ENCODE data around the gene PTHLH.

The PTHLH gene

DNA sequence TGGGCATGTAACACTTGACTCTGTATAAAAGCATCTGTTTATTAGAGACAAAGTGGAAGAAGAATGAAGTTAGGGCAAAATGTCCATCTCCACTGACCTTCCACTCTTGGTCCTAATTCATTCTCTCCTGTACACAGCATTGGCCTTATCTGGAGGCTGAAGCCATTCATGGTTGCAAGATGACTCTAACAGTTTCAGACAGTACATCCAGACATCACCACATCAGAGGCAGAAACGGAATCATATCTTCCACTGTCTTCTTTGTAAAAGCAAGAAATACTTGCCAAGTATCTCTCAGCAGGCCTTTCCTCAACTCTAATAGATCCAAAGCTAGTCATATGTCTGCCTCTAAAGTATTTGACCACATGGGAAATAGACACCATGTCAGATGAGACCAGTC, 41.1 kb downstream of the PTHLH start:
- no peak for DNase-seq

- no peak for DNase-seq
These were observed 45.2 kb downstream of the PTHLH start for GRCh38 chr12:27927347-27927746.

DNA sequence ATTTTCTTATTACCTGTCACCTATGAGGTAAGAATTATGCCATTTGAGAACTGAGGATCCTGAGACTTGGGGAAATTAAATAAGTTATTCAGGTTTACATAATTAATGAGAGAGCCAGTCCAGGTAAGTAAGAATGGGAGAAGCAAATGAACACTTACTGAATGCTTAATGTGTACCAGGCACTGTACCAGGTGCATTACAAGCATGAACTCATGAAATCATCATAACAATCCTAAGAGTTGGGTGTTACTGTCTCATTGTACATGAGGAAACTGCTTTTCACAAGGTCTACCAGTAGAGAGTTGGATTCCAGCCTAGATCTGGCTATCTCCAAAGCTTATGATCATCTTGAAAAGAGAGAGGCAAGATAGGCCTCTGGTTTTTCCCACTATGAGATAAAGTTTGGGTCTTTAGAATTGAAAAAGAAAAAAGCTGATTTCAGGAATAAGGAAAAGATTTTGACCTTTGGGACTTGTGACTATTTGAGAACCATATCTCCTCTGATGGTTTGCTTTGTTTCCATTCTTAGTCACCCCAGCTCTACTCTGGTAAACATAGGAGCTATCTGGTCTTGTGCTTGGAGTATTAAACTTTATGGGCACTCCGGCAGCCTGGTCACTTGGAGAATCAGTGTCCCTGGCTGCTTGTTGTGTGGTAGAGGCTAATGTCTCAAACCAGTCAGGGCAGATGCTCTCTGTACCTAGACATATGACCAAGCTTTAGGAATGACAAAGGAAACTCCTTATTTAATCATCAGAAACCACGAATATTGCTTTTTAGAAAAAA, 48.0 kb downstream of the PTHLH start:
- no peak for DNase-seq

- DNase-seq: no peak
These were observed 49.9 kb downstream of the PTHLH start for GRCh38 chr12:27922531-27923139.

GRCh38 chr12:27919671-27920235, 52.8 kb downstream of the PTHLH start:
- DNase-seq: no peak

- no peak for DNase-seq
These were observed 57.0 kb downstream of the PTHLH start for GRCh38 chr12:27915536-27915935.

GRCh38 chr12:27915021-27915420, 57.5 kb downstream of the PTHLH start:
- no peak for DNase-seq

DNA sequence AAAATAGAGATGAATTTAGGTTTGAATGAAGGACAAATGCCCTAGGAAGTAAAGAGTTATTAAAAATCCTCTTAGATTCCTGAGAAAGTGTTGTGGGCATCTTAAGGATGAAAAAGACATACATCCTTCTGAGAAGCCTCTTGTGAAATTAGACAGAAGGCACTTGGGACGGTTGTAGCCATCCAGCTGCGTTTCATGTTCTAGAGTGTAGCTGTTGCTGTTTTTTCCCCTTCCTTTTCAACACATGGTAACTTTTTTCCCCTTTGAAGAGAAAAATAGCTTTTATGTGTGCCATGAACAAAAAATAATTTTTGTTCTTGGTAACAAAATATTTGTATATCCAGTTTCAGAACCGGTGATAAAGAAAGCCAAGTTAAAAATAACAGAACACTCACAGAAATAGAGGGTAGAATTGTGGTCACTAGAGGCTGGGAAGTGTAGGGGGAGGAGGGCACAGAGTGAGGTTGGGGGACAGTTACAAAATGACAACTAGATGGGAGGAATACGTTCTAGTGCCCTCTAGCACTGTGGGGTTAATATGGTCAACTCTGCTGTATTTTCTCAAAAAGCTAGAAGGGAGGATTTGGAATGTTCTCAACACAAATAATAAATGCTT, 58.4 kb downstream of the PTHLH start:
- no peak for DNase-seq

- no peak for DNase-seq
These were observed 61.1 kb downstream of the PTHLH start for GRCh38 chr12:27911397-27911796.
